AG09319 (cell line): ENCODE measurements around the gene PNLIPRP1.

Source experiments
- DNase-seq: peaks from one replicate; pipeline ENCODE4 v3.0.0-alpha.2; 2010; ENCODE audit warnings: low read depth; ENCODE audit errors: extremely low read depth
- TF ChIP-seq, protein P1 (sequence below): IDR thresholded peaks from 2 replicates; pipeline ENCODE4 v1.5.1; 2011; ENCODE audit warnings: low read depth, mild to moderate bottlenecking, inconsistent platforms, low read length, moderate library complexity

The PNLIPRP1 gene

DNA sequence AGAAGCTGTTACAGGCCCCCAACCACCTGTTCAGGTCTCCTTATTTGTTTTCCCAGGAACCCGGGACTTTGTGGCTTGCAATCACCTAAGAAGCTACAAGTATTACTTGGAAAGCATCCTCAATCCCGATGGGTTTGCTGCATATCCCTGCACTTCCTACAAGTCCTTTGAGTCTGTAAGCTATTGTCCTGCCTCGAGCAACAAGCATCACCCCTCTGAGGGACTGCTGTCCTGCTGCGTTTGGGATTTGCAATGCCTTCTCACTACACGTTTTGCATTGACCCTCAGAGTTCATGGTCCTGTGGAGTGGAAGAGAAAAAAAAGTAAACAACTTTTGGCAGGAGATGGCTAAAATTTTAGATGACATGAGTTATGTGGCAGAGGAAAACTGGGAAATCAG is 9.2 kb downstream of the PNLIPRP1 start:
- TF ChIP-seq, protein P1, sequence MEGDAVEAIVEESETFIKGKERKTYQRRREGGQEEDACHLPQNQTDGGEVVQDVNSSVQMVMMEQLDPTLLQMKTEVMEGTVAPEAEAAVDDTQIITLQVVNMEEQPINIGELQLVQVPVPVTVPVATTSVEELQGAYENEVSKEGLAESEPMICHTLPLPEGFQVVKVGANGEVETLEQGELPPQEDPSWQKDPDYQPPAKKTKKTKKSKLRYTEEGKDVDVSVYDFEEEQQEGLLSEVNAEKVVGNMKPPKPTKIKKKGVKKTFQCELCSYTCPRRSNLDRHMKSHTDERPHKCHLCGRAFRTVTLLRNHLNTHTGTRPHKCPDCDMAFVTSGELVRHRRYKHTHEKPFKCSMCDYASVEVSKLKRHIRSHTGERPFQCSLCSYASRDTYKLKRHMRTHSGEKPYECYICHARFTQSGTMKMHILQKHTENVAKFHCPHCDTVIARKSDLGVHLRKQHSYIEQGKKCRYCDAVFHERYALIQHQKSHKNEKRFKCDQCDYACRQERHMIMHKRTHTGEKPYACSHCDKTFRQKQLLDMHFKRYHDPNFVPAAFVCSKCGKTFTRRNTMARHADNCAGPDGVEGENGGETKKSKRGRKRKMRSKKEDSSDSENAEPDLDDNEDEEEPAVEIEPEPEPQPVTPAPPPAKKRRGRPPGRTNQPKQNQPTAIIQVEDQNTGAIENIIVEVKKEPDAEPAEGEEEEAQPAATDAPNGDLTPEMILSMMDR: no peak
- DNase-seq: no peak

DNA sequence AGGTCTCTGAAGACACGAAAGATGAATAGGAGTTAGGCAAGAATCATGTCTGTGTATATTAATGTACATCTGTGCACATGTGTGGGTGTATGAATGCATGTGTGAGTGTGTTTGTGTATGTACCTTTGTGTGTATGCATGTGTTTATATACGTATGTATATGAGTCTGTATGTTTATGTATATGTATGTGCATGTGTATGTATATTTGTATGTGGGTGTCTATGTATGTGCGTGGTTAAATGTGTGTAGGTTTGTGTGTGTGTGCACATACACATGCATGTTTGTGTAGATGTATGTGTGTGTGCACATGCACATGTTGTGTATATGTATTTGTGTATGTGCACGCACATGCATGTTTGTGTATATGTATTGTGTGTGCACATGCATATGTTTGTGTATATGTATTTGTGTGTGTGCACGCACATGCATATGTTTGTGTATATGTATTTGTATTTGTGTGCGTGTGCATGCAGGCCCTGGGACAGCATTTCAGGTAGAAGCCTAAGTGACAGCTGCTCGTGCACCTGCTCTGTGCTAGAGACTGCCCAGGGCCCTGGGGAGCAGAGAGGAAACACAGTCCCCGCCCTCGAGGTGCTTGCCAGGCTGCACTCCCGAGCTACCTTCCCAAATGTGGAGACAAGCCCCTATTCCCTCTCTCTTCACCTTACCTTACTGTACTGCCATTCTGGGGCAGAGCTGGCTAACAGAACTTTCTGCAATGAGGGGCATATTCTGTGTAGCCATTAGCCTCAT is 12.1 kb downstream of the PNLIPRP1 start:
- TF ChIP-seq, protein P1: no peak
- no peak for DNase-seq

DNA sequence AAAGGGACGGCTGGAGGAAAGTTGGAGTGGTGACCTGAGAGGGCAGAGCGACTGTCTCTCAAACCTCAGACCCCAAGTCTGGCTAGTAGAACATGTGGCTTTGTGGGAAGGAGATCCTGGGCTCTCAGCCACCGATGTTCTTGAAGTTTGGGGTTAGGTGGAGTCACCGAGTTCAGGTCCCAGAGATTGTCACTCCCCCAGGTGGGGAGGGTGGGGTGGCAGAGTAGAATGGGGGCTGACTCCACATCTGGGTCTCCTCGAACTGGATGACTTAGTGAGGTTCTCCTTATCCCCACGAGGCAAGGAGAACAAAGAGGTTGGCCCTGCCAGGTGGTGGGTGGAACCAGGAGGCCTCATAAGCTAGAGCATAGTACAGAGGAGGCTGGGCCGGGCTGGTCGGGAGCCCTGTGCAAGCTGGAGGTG is 15.3 kb downstream of the PNLIPRP1 start:
- TF ChIP-seq, protein P1: no peak
- no peak for DNase-seq

DNA sequence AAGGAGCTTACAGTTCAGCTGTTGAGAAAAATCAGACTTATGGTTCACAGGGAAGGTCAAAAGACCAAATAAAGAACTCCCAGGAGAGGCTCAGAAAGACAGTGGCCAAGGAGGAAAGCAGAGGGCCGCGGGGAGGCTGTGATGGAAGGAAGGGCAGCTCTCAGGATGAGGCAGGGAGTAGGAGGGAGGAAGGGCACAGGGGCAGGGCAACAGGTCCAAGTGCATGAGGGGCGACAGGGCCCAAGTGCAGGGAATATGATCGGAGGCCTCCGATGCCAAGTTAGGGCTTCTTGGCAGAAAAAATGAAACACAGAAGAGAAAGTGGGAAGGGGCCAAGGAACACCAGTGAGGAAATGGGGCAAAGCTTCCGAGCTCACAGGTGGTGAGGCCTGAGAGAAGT is 16.6 kb downstream of the PNLIPRP1 start:
- DNase-seq: no peak
- TF ChIP-seq, protein P1: no peak

DNA sequence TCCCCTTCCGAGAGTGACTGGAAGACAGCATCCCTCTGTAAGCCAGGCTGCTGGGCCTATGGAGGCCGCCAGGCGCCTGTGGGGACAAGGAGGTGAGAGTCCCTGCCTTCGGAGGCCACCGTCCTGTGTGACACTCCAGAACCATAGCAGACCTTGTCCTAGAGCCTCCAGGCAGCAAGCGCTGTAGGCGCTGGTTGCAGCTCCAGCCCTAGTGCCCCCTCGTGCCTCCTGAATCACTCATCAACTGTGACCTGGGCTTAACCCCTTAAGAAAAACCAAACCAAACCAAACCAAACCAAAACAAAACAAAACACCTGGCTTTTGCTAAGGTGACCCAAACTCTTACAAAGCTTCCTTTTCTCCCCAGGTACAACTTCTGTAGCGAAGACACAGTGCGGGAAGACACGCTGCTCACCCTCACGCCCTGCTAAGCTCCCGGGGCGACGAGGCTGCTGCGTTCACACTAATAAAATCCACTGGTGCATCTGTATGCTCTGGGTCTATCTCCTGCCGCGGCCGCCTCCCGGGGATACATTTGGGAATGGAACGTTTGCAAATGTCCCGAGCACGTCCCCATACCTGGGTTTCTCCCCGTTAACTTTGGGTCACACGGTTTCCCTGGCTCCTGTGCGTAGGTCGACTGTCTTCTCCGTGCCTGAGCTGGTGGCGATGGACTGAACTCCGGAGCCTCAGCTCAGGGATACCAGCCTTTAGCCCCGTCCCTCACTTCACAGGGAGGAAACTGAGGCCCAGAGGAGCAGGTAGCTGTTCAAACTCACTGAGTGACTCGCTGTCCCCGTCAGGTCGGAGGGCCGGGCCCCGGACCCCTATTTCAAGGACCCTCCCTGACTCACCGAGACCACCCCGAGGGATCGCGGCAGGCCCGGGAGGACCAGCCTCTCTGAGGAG is 18.2 kb downstream of the PNLIPRP1 start:
- TF ChIP-seq, protein P1: no peak
- DNase-seq: no peak

DNA sequence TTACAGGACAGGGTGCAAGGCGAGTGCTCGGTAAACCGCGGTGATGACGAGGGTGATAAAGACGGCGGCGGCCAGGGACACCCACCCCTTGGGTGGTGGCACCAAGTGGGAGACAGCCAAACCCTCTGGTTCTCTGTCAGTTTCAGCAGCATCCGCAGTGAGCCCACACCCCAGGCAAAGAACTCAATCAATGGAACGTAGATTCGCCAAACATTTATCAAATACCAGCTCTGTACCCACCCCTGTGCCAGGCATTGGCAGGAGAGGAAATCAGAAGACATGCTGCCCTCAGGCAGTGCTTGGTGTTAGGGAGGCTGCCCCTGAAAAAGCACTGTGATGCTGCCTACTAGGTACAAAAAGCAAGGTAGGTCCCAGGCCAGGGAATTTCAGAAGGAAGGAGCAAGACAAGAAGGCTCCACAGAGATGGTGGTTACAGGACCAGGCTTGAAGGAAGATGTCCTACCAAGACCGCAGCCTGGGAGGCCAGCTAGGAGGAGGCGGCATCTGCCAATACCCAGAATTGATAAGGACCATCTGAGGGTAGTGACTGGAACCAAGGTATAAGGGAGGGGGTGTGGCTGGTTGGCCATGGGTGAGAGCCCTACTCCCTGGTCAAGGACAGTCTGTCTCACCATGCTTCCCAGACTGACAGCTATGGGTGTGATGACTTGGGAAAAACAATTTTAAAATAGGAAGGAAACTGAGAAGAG is 19.8 kb downstream of the PNLIPRP1 start:
- TF ChIP-seq, protein P1: no peak
- no peak for DNase-seq
